ENCODE measurements around the gene WDR64. TPM values are rescaled to one million over a fixed set of nuclear protein-coding genes. Genes with fewer than 3 reads are reported as not detected.

Gene WDR64
- total and polyA plus RNA-seq, 2 of the 13 experiments (the other 11 are each of a cell fraction or from before 2014, with no cell fraction given), result not detected

GRCh38 chr1:241607497-241607896 lies 44.6 kb upstream of the WDR64 start:
- ATAC-seq, result no peak
- Histone ChIP-seq H4K20me1 (ENCODE audit: insufficient read depth, low read length) (no peaks in the 10 kb centered on the region; the same call in 1 of the 2 replicates), H3K36me3 (replicated peaks in 1 of 2; ENCODE audit: control insufficient read depth in 1 of 2, insufficient read depth in 2 of 2, low read length in 2 of 2) (no peaks in the 10 kb centered on the region), H3K4me1 (ENCODE audit: insufficient read depth, low read length) (peaks cover 10% of the 10 kb centered on the region), H3K9ac (ENCODE audit: insufficient read depth, low read depth, low read length) (no peak overlapping the region), H3K4me2 (ENCODE audit: low read depth, low read length) (no peak overlapping the region), H3K27me3 (ENCODE audit: control insufficient read depth in 1 of 2, insufficient read depth in 2 of 2, low read length in 2 of 2) (no peaks in the 10 kb centered on the region), H3K27ac (ENCODE audit: extremely low read length, insufficient read depth, low read length) (no peak overlapping the region), H2AFZ (ENCODE audit: low read length) (no peak overlapping the region), H3K4me3 (replicated peaks in 1 of 3; ENCODE audit: insufficient read depth in 1 of 3, low read depth in 2 of 3, low read length in 3 of 3) (no peak overlapping the region), H3K79me2 (ENCODE audit: insufficient read depth, low read length) (no peaks in the 10 kb centered on the region), H3K9me3 (ENCODE audit: low read length) (no peaks in the 10 kb centered on the region)
- ChIA-PET POLR2A (no interaction called here), CTCF (ENCODE audit: low intra/inter-chr PET ratio, low total read pairs) (no interaction called here)
- FAIRE-seq, result no peak
- DNase-seq (ENCODE audit: low spot score), result no peak
- no TSS peak for BruUV-seq (replicated peaks)
- TF ChIP-seq PLRG1 (conservative IDR thresholded peaks at IDR 0.05) (peak; percentile 73; the same call in 1 of the 2 replicates), ZNF547 (CRISPR knock-in tag; IDR thresholded peaks at IDR 0.05) (no peak)
- intact Hi-C loops (cut with micrococcal nuclease; ENCODE audit: unreplicated experiment) (no loop called here), in situ Hi-C loops (cut with HindIII; ENCODE audit: extremely low pct_ligation_motif_present, low pct_unique_long_range_greater_than_20kb) (no loop called here)

GRCh38 chr1:241608379-241609033 lies 43.6 kb upstream of the WDR64 start:
- ChIA-PET CTCF (ENCODE audit: low intra/inter-chr PET ratio, low total read pairs) (interaction anchor here (3.9 kb wide), 1 partner anchor 19 kb away, joined by 38 read pairs; no protein-coding TSS in a partner anchor), POLR2A (no interaction called here)
- no peaks in the 10 kb centered on the region for H3K36me3 ChIP-seq (replicated peaks in 1 of 2; ENCODE audit: control insufficient read depth in 1 of 2, insufficient read depth in 2 of 2, low read length in 2 of 2)
- H3K79me2 ChIP-seq (ENCODE audit: insufficient read depth, low read length), result no peaks in the 10 kb centered on the region
- BruUV-seq (replicated peaks), result no TSS peak
- no peaks in the 10 kb centered on the region; the same call in 1 of the 2 replicates for H4K20me1 ChIP-seq (ENCODE audit: insufficient read depth, low read length)
- H3K4me2 ChIP-seq (ENCODE audit: low read depth, low read length), result no peak overlapping the region
- no peaks in the 10 kb centered on the region for H3K9me3 ChIP-seq (ENCODE audit: low read length)
- 63% methylated on average over 3 of the region's 3 CpGs for WGBS (ENCODE audit: low lambda C conversion rate)
- no peak for FAIRE-seq
- H3K9ac ChIP-seq (ENCODE audit: insufficient read depth, low read depth, low read length), result no peak overlapping the region
- no peaks in the 10 kb centered on the region for H3K27me3 ChIP-seq (ENCODE audit: control insufficient read depth in 1 of 2, insufficient read depth in 2 of 2, low read length in 2 of 2)
- H3K4me1 ChIP-seq (ENCODE audit: insufficient read depth, low read length), result peaks cover 10% of the 10 kb centered on the region
- H2AFZ ChIP-seq (ENCODE audit: low read length), result no peak overlapping the region
- intact Hi-C loops (cut with micrococcal nuclease; ENCODE audit: unreplicated experiment), result no loop called here
- ATAC-seq, result no peak
- H3K27ac ChIP-seq (ENCODE audit: extremely low read length, insufficient read depth, low read length), result no peak overlapping the region
- no peak for DNase-seq (ENCODE audit: low spot score)
- no peak overlapping the region for H3K4me3 ChIP-seq (replicated peaks in 1 of 3; ENCODE audit: insufficient read depth in 1 of 3, low read depth in 2 of 3, low read length in 3 of 3)
- in situ Hi-C loops (cut with HindIII; ENCODE audit: extremely low pct_ligation_motif_present, low pct_unique_long_range_greater_than_20kb), result no loop called here
- TF ChIP-seq ARNTL (CRISPR knock-in tag; IDR thresholded peaks at IDR 0.05), result no peak
- no peak for TF ChIP-seq DMAP1 (CRISPR knock-in tag; IDR thresholded peaks at IDR 0.05)
- TF ChIP-seq NR3C1 (CRISPR knock-in tag; IDR thresholded peaks at IDR 0.05), result no peak
- TF ChIP-seq ZNF343 (CRISPR knock-in tag; IDR thresholded peaks at IDR 0.05), result no peak
- TF ChIP-seq PREB (CRISPR knock-in tag; IDR thresholded peaks at IDR 0.05), result no peak
- TF ChIP-seq KLF16 (CRISPR knock-in tag; IDR thresholded peaks at IDR 0.05), result no peak
- no peak for TF ChIP-seq ZFP1 (CRISPR knock-in tag; IDR thresholded peaks at IDR 0.05)
- no peak for TF ChIP-seq NFIB (CRISPR knock-in tag; IDR thresholded peaks at IDR 0.05; ENCODE audit: borderline replicate concordance)
- TF ChIP-seq CAMTA2 (CRISPR knock-in tag; IDR thresholded peaks at IDR 0.05; ENCODE audit: borderline replicate concordance), result no peak
- TF ChIP-seq PHF8 (CRISPR knock-in tag; IDR thresholded peaks at IDR 0.05), result no peak
- TF ChIP-seq SIX4 (CRISPR knock-in tag; IDR thresholded peaks at IDR 0.05), result no peak
- TF ChIP-seq TERF1 (CRISPR knock-in tag; IDR thresholded peaks at IDR 0.05), result no peak
